Stimulated activated CD8-positive, alpha-beta memory T cell treated with anti-CD3 and anti-CD28 coated beads, Interleukin-4, amount 100 ng/mL, for 4 hours (primary cell): Measurements from ENCODE around the gene FHIT.

Experiments
- DNase-seq, 2 donors: peaks; one replicate each; pipeline ENCODE4 v3.0.0-alpha.2; 2020; ENCODE audit warnings: low read depth in 2 of 2, low spot score in 1 of 2

Gene FHIT

GRCh38 chr3:59764171-59764570, 1487.1 kb downstream of the FHIT start:
- DNase-seq, result no peak

DNA sequence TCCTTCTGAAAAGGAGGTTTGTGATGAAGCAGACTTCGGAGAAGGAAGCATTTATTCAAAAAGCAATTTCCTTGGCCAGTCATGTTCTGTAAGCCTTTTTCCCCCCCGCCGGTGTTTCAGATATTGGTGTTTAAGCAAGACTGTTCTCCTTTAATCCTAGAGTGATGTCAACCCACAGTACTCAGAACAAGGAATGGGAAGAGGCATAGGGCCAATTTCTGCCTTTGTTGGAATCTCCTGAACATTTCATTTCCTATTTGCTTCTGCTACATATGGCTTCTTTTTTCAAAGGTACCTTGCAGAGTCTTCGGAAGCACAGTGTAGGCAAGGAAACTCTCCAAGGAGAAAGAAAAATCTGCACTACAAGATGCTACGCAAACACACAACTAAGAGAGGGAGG, 1488.3 kb downstream of the FHIT start:
- DNase-seq, result no peak

GRCh38 chr3:59759298-59760031, 1491.8 kb downstream of the FHIT start:
- DNase-seq, result no peak

GRCh38 chr3:59758672-59759071, 1492.6 kb downstream of the FHIT start:
- DNase-seq, result no peak

DNA sequence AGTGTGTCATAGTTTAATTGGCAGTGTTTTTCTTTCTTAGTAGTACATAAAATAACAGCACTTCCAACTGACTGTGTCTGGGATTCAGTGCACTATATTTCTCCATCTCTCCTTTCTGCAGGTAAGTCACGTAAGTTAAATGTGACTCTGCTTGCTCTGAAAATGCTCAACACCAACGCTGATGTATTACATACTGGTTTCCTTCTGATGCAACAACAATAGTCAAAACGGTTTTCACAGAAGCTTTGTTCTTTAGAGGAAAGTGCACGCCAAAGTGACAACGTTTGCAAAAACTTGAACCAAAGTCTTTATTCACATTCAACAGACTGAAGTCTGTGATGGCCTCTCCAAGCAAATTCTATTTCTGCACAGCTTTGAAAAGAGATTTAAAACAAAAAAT, 1494.3 kb downstream of the FHIT start:
- no peak for DNase-seq

DNA sequence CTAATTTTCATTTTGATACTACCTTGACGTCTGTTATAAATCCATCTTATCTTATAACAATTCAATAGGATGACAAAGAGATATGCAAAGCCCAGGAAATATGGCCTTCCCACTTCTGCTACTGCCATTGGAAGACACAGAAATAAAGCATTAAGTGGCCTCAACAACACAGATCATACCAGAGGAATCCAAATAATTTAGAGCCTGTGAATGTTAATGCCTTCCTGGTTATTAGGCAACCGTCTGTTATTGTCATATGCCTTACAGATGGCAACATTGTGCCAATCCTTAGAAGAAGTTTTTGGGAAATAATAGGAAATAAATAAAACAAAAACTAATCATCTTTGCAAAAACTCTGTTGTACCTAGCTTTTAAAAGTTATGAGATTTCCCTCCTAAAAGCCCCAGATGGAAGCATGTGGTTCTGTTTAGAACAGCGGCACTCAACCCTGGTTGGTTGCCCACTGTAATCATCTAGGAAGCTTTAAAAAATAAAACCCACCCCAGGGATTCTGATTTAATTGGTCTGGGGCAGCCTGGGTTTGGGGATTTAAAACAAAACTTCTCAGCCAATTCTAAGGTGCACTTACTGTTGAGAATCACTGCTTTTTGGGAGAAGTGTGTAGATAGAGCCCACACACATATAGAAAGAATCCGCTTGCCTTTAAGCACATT, 1496.7 kb downstream of the FHIT start:
- DNase-seq, result no peak

- no peak for DNase-seq
These were observed 1497.3 kb downstream of the FHIT start for GRCh38 chr3:59753808-59754450.

DNA sequence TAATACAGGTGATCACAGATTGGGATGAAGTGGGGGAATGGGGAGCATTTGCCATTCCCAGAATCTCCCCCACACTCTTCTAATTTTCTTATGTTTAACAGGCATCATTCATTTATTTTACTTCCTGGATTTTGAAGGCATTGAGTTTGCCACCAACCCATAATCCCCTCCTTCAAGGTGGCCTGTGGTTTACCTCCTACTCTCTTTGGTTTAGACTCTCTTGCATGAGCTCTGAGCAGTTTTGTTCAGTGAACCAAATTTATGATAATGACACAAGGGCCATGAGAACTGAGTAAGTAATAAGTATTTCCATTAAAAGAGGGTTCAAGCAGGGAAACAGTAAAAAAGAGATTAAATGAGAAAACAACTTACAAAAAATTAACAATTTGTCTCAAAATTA, 1498.3 kb downstream of the FHIT start:
- DNase-seq, result no peak

DNA sequence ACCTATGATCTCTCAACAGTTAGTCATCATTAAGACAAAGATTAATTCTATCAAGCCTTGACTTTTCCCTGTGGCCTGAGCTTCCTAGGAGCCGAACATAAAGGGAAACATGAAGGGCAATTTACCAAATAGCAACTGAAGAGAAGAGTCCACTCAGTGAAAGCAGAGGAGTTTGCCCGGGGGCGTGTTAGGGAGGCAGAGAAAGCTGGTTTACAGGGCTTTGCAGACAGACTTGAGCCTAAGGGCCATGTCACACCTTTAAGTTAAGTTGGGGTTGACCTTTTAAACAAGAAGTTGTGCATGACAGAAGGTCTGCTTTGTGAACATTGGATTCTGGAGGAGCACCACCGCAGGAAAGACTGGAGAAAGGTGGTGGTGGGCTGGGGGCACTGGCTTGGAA, 1499.6 kb downstream of the FHIT start:
- no peak for DNase-seq

DNA sequence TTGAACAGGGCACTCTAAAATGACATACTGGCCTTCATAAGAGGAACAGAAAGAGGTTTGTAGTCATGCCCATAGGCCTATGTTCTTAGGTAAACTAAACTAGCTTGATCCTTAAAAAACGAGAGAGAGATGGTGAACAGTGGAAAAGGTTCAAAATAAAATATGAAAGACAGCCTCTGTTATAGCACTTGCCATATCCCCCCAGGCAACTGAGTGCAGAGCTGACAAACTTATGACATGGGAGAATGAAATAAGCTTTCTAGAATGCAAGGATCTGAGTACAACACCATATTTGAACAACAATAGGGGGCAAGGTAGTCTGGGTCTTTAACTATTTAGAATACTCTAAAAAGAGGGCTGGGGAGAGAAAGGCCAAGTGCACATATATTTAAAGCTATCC, 1500.9 kb downstream of the FHIT start:
- DNase-seq, result no peak

DNA sequence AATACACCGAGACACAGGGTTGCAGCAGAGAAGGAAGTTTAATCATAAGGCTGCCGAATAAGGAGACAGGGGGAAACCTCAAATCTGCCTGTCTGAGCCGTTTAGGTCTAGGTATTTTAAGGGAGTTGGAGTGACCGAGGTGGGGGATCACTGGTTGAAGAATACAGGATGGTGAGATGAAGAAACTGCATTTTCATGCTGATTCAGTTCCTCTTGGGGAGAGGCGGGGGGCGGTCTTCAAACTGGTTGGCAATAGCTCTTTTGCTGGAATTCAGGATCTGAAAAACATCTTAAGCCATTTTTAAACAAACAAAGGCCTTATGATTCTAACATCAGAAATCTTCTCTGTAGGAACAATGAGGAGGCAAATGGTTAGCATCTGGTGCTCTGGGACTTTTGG, 1502.0 kb downstream of the FHIT start:
- no peak for DNase-seq

- no peak for DNase-seq
These were observed 1504.7 kb downstream of the FHIT start for GRCh38 chr3:59746585-59746984.

DNA sequence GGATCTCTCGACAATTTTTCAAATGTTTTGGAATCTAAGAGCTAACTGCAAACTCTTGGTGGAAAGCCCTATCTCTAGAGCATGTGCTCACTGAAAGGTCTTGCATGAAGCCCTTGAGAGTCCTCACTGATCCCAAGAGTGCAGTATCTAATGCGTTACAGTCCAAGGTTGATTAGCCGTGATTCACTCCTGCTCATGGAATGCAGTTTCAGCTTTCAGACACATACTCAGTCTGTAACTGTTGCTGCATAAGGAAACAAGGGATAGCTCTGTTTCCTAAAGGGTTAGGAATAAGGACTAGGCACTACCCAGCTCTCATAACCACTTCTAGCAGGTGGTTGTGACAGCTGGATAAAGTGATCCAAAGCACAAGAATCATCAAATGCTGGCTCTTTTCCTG, 1514.0 kb downstream of the FHIT start:
- no peak for DNase-seq

GRCh38 chr3:59734061-59734460, 1517.2 kb downstream of the FHIT start:
- no peak for DNase-seq

DNA sequence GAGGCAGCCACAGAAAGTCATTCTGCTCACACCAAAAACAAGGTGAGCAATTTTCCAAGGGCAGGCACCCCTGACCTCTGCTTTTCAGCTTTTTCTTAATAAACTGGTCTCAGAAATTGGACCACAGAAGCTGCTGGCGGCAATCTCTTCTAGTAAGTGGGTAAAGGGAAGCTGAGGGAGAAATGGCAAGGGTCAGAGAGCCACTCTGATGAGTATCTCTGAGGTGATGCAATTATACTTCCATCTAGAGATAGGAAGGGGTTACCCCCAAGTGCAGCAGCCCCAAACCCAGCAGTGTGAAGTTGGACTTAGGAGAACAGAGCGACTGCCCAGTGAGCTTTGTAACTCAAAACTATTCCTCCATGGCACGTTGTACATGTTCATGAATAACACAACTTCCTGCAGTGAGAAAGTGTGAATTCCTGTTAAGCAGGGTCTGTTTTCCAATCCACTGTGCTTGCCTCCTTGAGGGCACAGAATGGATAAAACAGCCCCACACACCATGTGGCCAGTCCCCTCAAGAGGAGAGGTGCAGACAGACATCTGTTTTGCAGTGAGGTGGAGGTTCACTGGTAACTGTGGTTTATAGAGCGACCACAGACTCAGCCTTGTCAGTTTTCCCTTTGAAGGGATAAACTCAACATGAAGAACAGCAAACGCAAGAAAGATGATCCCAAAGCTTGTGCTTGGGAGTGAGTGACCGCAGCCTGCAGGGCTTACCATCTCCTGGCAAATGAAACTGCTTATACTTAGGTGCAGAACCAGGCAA, 1518.0 kb downstream of the FHIT start:
- DNase-seq, result no peak

- no peak for DNase-seq
These were observed 1519.3 kb downstream of the FHIT start for GRCh38 chr3:59731943-59732342.

DNA sequence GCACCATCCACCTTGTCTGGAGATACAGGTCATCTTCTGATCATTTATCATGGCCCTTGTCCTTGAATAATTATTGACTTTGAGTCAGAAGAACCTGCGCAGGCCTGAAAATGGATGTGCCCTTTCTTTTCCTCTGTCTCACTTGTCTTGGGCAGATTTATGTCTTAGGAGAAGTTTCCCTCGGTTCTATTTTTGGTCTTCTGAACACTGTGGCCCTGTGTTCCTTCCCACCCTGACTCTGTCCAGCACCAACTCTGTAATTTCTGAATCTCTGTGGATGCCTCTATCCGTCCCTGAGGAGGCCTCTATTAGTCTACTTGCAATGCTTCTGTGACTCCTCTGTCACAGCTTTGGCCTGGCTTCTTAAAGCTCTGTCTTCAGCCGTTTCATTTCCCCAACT, 1520.7 kb downstream of the FHIT start:
- DNase-seq, result no peak

DNA sequence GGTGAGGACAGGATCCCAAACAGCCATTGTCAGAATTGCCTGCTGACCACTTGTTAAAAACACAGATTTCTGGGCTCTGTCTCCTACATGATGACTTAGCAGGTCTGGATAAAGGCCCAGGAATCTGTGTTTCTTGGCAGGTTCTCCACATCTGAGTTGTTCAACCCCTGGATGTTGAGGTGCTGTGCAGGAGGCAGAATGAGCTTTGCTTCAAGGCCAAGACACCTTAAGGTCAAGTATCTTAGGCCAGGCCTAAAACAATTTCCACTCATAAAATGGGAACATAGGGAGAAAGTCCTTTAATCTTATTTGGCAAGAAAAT, 1522.7 kb downstream of the FHIT start:
- no peak for DNase-seq

DNA sequence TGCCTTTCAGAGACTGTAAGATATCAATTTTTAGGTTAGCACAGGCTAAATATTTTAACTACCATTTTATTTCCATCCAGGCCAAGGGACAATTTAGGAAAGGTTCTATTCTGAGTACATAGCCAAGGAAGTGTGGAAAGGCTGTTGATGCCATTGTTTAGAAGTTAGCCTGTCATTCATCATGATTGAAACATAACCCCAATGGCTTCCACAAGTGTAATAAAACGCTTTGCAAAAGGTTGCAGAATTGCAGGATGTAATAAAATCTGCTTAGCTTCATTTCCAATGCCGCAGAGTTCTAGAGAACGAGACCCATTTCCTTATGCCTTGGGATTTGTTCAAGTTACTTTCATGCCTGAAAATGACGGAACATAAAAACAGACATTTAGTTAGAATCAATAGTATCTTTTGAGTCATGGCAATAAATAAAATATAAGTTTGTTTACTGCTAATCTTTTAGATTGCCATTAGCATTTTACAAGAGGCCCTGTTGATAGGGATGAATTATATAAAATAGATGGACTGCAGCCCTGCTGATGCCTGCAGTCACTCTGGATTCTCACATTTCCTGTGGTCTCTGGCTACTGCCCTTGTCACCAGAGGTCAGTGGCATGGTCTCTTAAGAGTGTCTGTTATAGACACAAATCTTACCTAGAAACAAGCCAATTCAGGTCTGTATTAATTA, 1523.2 kb downstream of the FHIT start:
- no peak for DNase-seq

- DNase-seq, result no peak
These were observed 1525.0 kb downstream of the FHIT start for GRCh38 chr3:59726279-59726678.

GRCh38 chr3:59717679-59718205, 1533.5 kb downstream of the FHIT start:
- DNase-seq, result no peak
